Measurements from ENCODE around the gene MUC7. TPM values are rescaled to one million over a fixed set of nuclear protein-coding genes. Genes with fewer than 3 reads are reported as not detected.

The MUC7 gene
- total and polyA plus RNA-seq, 3 donors from 2014 or later = 0.80 TPM; not detected in 2

DNA sequence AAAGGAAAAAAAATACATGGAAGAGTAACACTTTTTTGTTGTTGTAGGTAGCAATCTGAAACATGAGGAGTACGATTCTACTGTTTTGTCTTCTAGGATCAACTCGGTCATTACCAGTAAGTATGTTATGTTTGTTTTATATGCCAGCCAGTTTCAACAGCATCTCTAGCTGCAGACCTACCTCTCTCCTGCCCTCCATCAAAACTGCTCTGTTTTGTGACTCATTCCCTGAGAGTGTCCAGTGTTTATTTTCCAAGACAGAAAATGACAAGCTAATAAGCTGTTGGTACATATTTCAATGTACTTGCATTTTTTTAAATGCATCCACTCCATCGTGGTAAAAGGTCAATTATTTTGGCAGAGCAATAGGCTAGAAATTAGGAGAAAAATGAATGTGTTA lies 46.7 kb downstream of the MUC7 start:
- intact Hi-C loops (cut with DNase I; ENCODE audit: low total_unique reads) = no loop called here
- H3K4me3 ChIP-seq = no peak overlapping the region
- no peaks in the 10 kb centered on the region for H3K36me3 ChIP-seq (ENCODE audit: low read depth, missing control alignments)
- no peaks in the 10 kb centered on the region for H3K27me3 ChIP-seq
- DNase-seq = no peak
- H3K27ac ChIP-seq = no peak overlapping the region
- no peaks in the 10 kb centered on the region for H3K4me1 ChIP-seq
- no peaks in the 10 kb centered on the region for H3K9me3 ChIP-seq
- no peak for TF ChIP-seq POLR2A (IDR thresholded peaks at IDR 0.05)
- TF ChIP-seq, protein P1, sequence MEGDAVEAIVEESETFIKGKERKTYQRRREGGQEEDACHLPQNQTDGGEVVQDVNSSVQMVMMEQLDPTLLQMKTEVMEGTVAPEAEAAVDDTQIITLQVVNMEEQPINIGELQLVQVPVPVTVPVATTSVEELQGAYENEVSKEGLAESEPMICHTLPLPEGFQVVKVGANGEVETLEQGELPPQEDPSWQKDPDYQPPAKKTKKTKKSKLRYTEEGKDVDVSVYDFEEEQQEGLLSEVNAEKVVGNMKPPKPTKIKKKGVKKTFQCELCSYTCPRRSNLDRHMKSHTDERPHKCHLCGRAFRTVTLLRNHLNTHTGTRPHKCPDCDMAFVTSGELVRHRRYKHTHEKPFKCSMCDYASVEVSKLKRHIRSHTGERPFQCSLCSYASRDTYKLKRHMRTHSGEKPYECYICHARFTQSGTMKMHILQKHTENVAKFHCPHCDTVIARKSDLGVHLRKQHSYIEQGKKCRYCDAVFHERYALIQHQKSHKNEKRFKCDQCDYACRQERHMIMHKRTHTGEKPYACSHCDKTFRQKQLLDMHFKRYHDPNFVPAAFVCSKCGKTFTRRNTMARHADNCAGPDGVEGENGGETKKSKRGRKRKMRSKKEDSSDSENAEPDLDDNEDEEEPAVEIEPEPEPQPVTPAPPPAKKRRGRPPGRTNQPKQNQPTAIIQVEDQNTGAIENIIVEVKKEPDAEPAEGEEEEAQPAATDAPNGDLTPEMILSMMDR (IDR thresholded peaks at IDR 0.05) = no peak
- 35 to 72% methylated on average over 3 of the region's 3 CpGs for WGBS, 2 donors

DNA sequence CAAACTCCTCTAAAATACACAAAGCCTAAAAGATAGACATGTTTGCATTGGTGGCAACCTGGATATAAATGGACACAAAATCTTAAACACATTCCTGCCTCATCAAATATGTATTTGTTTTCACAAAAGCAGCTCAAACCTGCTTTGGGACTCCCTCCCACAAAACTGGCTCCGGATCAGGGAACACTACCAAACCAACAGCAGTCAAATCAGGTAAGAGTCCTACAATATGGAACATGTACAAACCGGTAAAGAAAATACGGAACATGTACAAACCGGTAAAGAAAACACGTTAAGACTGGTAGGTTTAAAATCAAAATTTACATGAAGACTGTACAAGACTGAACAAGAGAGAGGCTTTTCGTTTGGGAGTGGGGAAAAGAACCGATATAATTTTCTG lies 50.6 kb downstream of the MUC7 start:
- no peaks in the 10 kb centered on the region for H3K4me1 ChIP-seq
- no peak overlapping the region for H3K4me3 ChIP-seq
- no peaks in the 10 kb centered on the region for H3K27me3 ChIP-seq
- no peak for DNase-seq
- H3K27ac ChIP-seq = no peak overlapping the region
- 83 to 89% methylated on average over 7 of the region's 7 CpGs for WGBS, 2 donors
- no peaks in the 10 kb centered on the region for H3K36me3 ChIP-seq (ENCODE audit: low read depth, missing control alignments)
- no peaks in the 10 kb centered on the region for H3K9me3 ChIP-seq
- intact Hi-C loops (cut with DNase I; ENCODE audit: low total_unique reads) = no loop called here
- TF ChIP-seq, protein P1 (IDR thresholded peaks at IDR 0.05) = no peak
- TF ChIP-seq POLR2A (IDR thresholded peaks at IDR 0.05) = no peak

DNA sequence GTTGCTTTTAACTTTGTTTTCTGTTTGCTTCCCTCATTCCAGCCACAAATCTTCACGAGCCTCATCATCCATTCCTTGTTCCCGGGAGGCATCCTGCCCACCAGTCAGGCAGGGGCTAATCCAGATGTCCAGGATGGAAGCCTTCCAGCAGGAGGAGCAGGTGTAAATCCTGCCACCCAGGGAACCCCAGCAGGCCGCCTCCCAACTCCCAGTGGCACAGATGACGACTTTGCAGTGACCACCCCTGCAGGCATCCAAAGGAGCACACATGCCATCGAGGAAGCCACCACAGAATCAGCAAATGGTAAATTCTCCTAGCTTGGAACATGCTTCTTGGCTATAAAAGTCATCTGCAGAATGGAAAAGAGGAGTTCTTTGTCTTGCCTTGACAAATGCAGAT lies 59.0 kb downstream of the MUC7 start:
- 71 to 85% methylated on average over 5 of the region's 5 CpGs for WGBS, 2 donors
- no peak overlapping the region for H3K4me3 ChIP-seq
- H3K9me3 ChIP-seq = no peaks in the 10 kb centered on the region
- H3K4me1 ChIP-seq = no peaks in the 10 kb centered on the region
- no peak for TF ChIP-seq POLR2A (IDR thresholded peaks at IDR 0.05)
- TF ChIP-seq, protein P1 (IDR thresholded peaks at IDR 0.05) = no peak
- no peak for DNase-seq
- H3K27ac ChIP-seq = no peak overlapping the region
- H3K27me3 ChIP-seq = no peaks in the 10 kb centered on the region
- no peaks in the 10 kb centered on the region for H3K36me3 ChIP-seq (ENCODE audit: low read depth, missing control alignments)
- intact Hi-C loops (cut with DNase I; ENCODE audit: low total_unique reads) = no loop called here

DNA sequence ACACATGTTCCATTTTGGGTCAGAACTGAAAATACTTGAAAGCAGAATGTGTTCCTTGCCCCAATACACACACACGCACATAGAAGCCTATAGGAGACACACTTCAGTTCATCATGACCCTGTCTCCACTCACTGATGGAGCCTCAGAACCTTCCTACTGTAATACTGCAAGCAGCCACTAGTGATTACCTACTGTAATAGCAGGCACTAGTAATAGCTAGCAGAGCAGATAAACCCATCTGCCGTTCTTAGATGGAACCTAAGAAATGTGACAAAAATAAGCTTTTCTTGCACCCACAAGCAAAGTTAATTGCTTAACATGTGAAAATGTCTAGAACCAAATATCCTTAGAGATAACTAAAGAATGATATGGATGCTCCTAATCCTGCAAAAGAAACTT lies 60.0 kb downstream of the MUC7 start:
- intact Hi-C loops (cut with DNase I; ENCODE audit: low total_unique reads) = no loop called here
- TF ChIP-seq POLR2A (IDR thresholded peaks at IDR 0.05) = no peak
- TF ChIP-seq, protein P1 (IDR thresholded peaks at IDR 0.05) = no peak
- Histone ChIP-seq H3K27ac (no peak overlapping the region), H3K27me3 (no peaks in the 10 kb centered on the region), H3K4me3 (no peak overlapping the region), H3K4me1 (no peaks in the 10 kb centered on the region), H3K36me3 (ENCODE audit: low read depth, missing control alignments) (no peaks in the 10 kb centered on the region), H3K9me3 (no peaks in the 10 kb centered on the region)
- DNase-seq = no peak
- 72 to 84% methylated on average over 2 of the region's 2 CpGs for WGBS, 2 donors

Other genes with a start within 250 kb of the MUC7 start
- gene FDCSP, start 246.1 kb upstream of the MUC7 start, total RNA-seq = not detected
- gene FDCSP, start 246.1 kb upstream of the MUC7 start, polyA plus RNA-seq (ENCODE audit: insufficient read depth, low read depth, low replicate concordance) = 0.96 TPM
- gene CSN3, start 229.6 kb upstream of the MUC7 start, total RNA-seq = under 1 TPM in 1 of 2 donors, not detected in 1; 0.37 TPM
- not detected for gene CSN3, start 229.6 kb upstream of the MUC7 start, polyA plus RNA-seq (ENCODE audit: insufficient read depth, low read depth, low replicate concordance)
- 10 to 100 TPM; 17.3 to 66.2 TPM for gene CABS1, start 137.2 kb upstream of the MUC7 start, total RNA-seq
- gene CABS1, start 137.2 kb upstream of the MUC7 start, polyA plus RNA-seq (ENCODE audit: insufficient read depth, low read depth, low replicate concordance) = 80.1 TPM
- not detected for gene SMR3A, start 111.4 kb upstream of the MUC7 start, total RNA-seq
- 0.95 TPM for gene SMR3A, start 111.4 kb upstream of the MUC7 start, polyA plus RNA-seq (ENCODE audit: insufficient read depth, low read depth, low replicate concordance)
- gene SMR3B, start 89.1 kb upstream of the MUC7 start, total RNA-seq = 1 to 10 TPM; 1.1 to 4.8 TPM
- gene SMR3B, start 89.1 kb upstream of the MUC7 start, polyA plus RNA-seq (ENCODE audit: insufficient read depth, low read depth, low replicate concordance) = 6.1 TPM
- gene OPRPN, start 74.3 kb upstream of the MUC7 start, total RNA-seq = not detected
- 0.61 TPM for gene OPRPN, start 74.3 kb upstream of the MUC7 start, polyA plus RNA-seq (ENCODE audit: insufficient read depth, low read depth, low replicate concordance)
- gene AMTN, start 46.4 kb downstream of the MUC7 start, total RNA-seq = not detected
- not detected for gene AMTN, start 46.4 kb downstream of the MUC7 start, polyA plus RNA-seq (ENCODE audit: insufficient read depth, low read depth, low replicate concordance)
- gene AMBN, start 120.1 kb downstream of the MUC7 start, total RNA-seq = under 1 TPM in 1 of 2 donors, not detected in 1; 0.74 TPM
- 0.21 TPM for gene AMBN, start 120.1 kb downstream of the MUC7 start, polyA plus RNA-seq (ENCODE audit: insufficient read depth, low read depth, low replicate concordance)
- 1 to 10 TPM in 1 of 2 donors, under 1 TPM in 1; 0.16 to 2.4 TPM for gene ENAM, start 156.5 kb downstream of the MUC7 start, total RNA-seq
- gene ENAM, start 156.5 kb downstream of the MUC7 start, polyA plus RNA-seq (ENCODE audit: insufficient read depth, low read depth, low replicate concordance) = 0.38 TPM
- gene JCHAIN, start 194.3 kb downstream of the MUC7 start, total RNA-seq = under 1 TPM in 1 of 2 donors, not detected in 1; 0.99 TPM
- 34.0 TPM for gene JCHAIN, start 194.3 kb downstream of the MUC7 start, polyA plus RNA-seq (ENCODE audit: insufficient read depth, low read depth, low replicate concordance)
- gene UTP3, start 216.3 kb downstream of the MUC7 start, total RNA-seq = 10 to 100 TPM; 25.4 to 26.0 TPM
- 18.5 TPM for gene UTP3, start 216.3 kb downstream of the MUC7 start, polyA plus RNA-seq (ENCODE audit: insufficient read depth, low read depth, low replicate concordance)
- 100 to 1,000 TPM; 220 to 247 TPM for gene RUFY3, start 249.8 kb downstream of the MUC7 start, total RNA-seq
- gene RUFY3, start 249.8 kb downstream of the MUC7 start, polyA plus RNA-seq (ENCODE audit: insufficient read depth, low read depth, low replicate concordance) = 84.7 TPM